ENCODE results near the gene GLB1L3. TPM values are rescaled to one million over a fixed set of nuclear protein-coding genes. Genes with fewer than 3 reads are reported as not detected.
"Not testable (repeated sequence)": the region's sequence is repeated elsewhere in the genome, so short reads cannot be mapped to it uniquely, and the experiment has no call there.

GLB1L3 gene
- polyA plus RNA-seq, 1 donor, result 1.9 TPM

- no peak for DNase-seq
Observed at GRCh38 chr11:134313821-134314607, 37.8 kb downstream of the GLB1L3 start.

- no peak for DNase-seq
Observed at GRCh38 chr11:134317103-134317502, 40.9 kb downstream of the GLB1L3 start.

- DNase-seq, result not testable (repeated sequence)
Observed at GRCh38 chr11:134321373-134321772, 45.2 kb downstream of the GLB1L3 start.

- DNase-seq, result no peak
Observed at GRCh38 chr11:134322553-134322952, 46.4 kb downstream of the GLB1L3 start.

- no peak for DNase-seq
Observed at GRCh38 chr11:134328433-134328832, 52.3 kb downstream of the GLB1L3 start.

GRCh38 chr11:134330611-134331353 lies 54.6 kb downstream of the GLB1L3 start:
- DNase-seq, result no peak

GRCh38 chr11:134331354-134332188 lies 55.4 kb downstream of the GLB1L3 start, which contains the start of gene GLB1L2:
GLB1L2 (plus strand) TSS chr11:134331988; CDS start chr11:134332062, 74 bp downstream.
- peak; percentile 61 for DNase-seq

- DNase-seq, result no peak
Observed at GRCh38 chr11:134332189-134332631, 56.0 kb downstream of the GLB1L3 start.

- DNase-seq, result no peak
Observed at GRCh38 chr11:134332782-134333181, 56.6 kb downstream of the GLB1L3 start.

- no peak for DNase-seq
Observed at GRCh38 chr11:134333312-134333711, 57.1 kb downstream of the GLB1L3 start.

- DNase-seq, result no peak
Observed at GRCh38 chr11:134333946-134334345, 57.8 kb downstream of the GLB1L3 start.

GRCh38 chr11:134334796-134335571 lies 58.8 kb downstream of the GLB1L3 start:
- DNase-seq, result no peak

- no peak for DNase-seq
Observed at GRCh38 chr11:134337051-134337450, 60.9 kb downstream of the GLB1L3 start.

- no peak for DNase-seq
Observed at GRCh38 chr11:134338068-134338467, 61.9 kb downstream of the GLB1L3 start.

GRCh38 chr11:134338654-134339053 lies 62.5 kb downstream of the GLB1L3 start:
- DNase-seq, result no peak

GRCh38 chr11:134339756-134340155 lies 63.6 kb downstream of the GLB1L3 start:
- no peak for DNase-seq

- DNase-seq, result no peak
Observed at GRCh38 chr11:134340354-134340964, 64.3 kb downstream of the GLB1L3 start.

- no peak for DNase-seq
Observed at GRCh38 chr11:134341805-134342571, 65.8 kb downstream of the GLB1L3 start.

- DNase-seq, result no peak
Observed at GRCh38 chr11:134342572-134343340, 66.6 kb downstream of the GLB1L3 start.

Data from left kidney (tissue), 2 donors.